ENCODE measurements around the gene IGSF21. TPM values are rescaled to one million over a fixed set of nuclear protein-coding genes. Genes with fewer than 3 reads are reported as not detected.

The IGSF21 gene
- total RNA-seq, 1 experiment from 2014 or later = 5.2 TPM

- H3K27ac ChIP-seq (ENCODE audit: insufficient read length, low read depth, low read length) = no peak overlapping the region
- no peaks in the 10 kb centered on the region for H3K9me3 ChIP-seq (ENCODE audit: control insufficient read depth, low read depth, low read length)
- H2AK5ac ChIP-seq (ENCODE audit: insufficient read length, low read length) = no peak overlapping the region
- no peak overlapping the region for H4K91ac ChIP-seq (ENCODE audit: insufficient read length, low read depth, low read length)
- H3K56ac ChIP-seq (ENCODE audit: insufficient read length, low read depth, low read length) = no peak overlapping the region
- no peaks in the 10 kb centered on the region for H3K23me2 ChIP-seq (ENCODE audit: insufficient read length, low read depth, low read length, poor library complexity, severe bottlenecking)
- H3K23ac ChIP-seq (ENCODE audit: insufficient read length, low read depth, low read length) = no peak overlapping the region
- Mint-ChIP-seq H3K36me3 (ENCODE audit: insufficient read depth in 1 of 3, low read depth in 3 of 3) (peaks cover 0 to 2% (median 0%) of the 10 kb centered on the region in 3 experiments; a peak in 2 of 7 replicates), H3K9me3 (no peaks in the 10 kb centered on the region), H3K4me3 (no peak overlapping the region), H3K4me1 (peaks cover 15 to 25% of the 10 kb centered on the region in 2 experiments), H3K27ac (peak overlapping the region in 1 of 3 experiments; percentile 70; a peak in 1 of 7 replicates), H3K27me3 (ENCODE audit: low read depth) (no peaks in the 10 kb centered on the region; the same call in 1 of the 2 replicates)
- WGBS (ENCODE audit: extremely low coverage, insufficient read length, low lambda C conversion rate) = no CpG with 5 or more reads among the region's 4 CpGs
- H3T11ph ChIP-seq (ENCODE audit: low read length) = no peak overlapping the region
- no peak for TF ChIP-seq CTCF (conservative IDR thresholded peaks at IDR 0.05)
- no peak overlapping the region for H2AFZ ChIP-seq (ENCODE audit: low read length)
- H3K79me1 ChIP-seq (ENCODE audit: insufficient read depth, low read depth, low read length, poor library complexity, severe bottlenecking) = no peaks in the 10 kb centered on the region
- no peak overlapping the region for H2BK120ac ChIP-seq (ENCODE audit: low read depth, low read length, poor library complexity, severe bottlenecking)
- H3K18ac ChIP-seq (ENCODE audit: insufficient read length, low read depth, low read length) = no peak overlapping the region
- 0 out of 2 replicates have a peak, but pooled peaks cover 4% of the 10 kb centered on the region for H3K4me1 ChIP-seq (ENCODE audit: insufficient read depth, low read length)
- H3K9ac ChIP-seq (ENCODE audit: extremely low read depth, insufficient read length, low read length) = no peak overlapping the region
- DNase-seq = no peak
- H3K4ac ChIP-seq (ENCODE audit: low read depth, low read length) = no peak overlapping the region
- no peak overlapping the region for H3K4me2 ChIP-seq (ENCODE audit: insufficient read depth, insufficient read length, low read length)
- no peak overlapping the region for H4K5ac ChIP-seq (ENCODE audit: insufficient read length, low read depth, low read length)
- H4K8ac ChIP-seq (replicated peaks; ENCODE audit: insufficient read length, low read depth, low read length) = no peak overlapping the region
- no peak overlapping the region for H2BK5ac ChIP-seq (ENCODE audit: insufficient read length, low read length)
- no peaks in the 10 kb centered on the region for H3K79me2 ChIP-seq (ENCODE audit: insufficient read depth, low read length)
- H2BK12ac ChIP-seq (ENCODE audit: insufficient read length, low read depth, low read length) = no peak overlapping the region
- H4K20me1 ChIP-seq (ENCODE audit: control insufficient read depth, insufficient read depth, insufficient read length) = peaks cover 2% of the 10 kb centered on the region
- H3K14ac ChIP-seq (ENCODE audit: insufficient read depth, low read length) = no peak overlapping the region
- H3K27me3 ChIP-seq (ENCODE audit: insufficient read depth, low read length) = no peaks in the 10 kb centered on the region
- H2BK15ac ChIP-seq (ENCODE audit: low read depth, low read length) = no peak overlapping the region
- H2BK20ac ChIP-seq (ENCODE audit: low read depth, low read length, poor library complexity, severe bottlenecking) = no peak overlapping the region
Observed at GRCh38 chr1:18147672-18148071, 40.1 kb downstream of the IGSF21 start.

All from H9 (cell line).